HEK293 (cell line): ENCODE measurements around the gene TIMP2.
A peak's percentile ranks its signal among the peaks of the same experiment; 100 is the strongest.

Source experiments
- EGR2 ChIP-seq: fragments of 450-650 bp; formaldehyde crosslinking; IDR thresholded peaks from 2 replicates; pipeline ENCODE4 v1.5.1; 2016; ENCODE audit warnings: low read depth, missing biosample characterization, missing genetic modification characterization
- KLF10 ChIP-seq: fragments of 450-650 bp; IDR thresholded peaks from 2 replicates; pipeline ENCODE4 v1.5.1; 2018; ENCODE audit warnings: missing biosample characterization, mild to moderate bottlenecking, missing genetic modification characterization
- MZF1 ChIP-seq: fragments of 450-650 bp; formaldehyde crosslinking; IDR thresholded peaks from 2 replicates; pipeline ENCODE4 v1.5.1; 2017; ENCODE audit warnings: missing biosample characterization, missing genetic modification characterization, borderline replicate concordance
- ZEB2 ChIP-seq: fragments of 450-650 bp; formaldehyde crosslinking; IDR thresholded peaks from 2 replicates; pipeline ENCODE4 v1.5.1; 2016; ENCODE audit warnings: missing biosample characterization, missing genetic modification characterization
- ZFP69B ChIP-seq: fragments of 450-650 bp; formaldehyde crosslinking; IDR thresholded peaks from 2 replicates; pipeline ENCODE4 v1.5.1; 2016; ENCODE audit warnings: missing biosample characterization, missing genetic modification characterization
- ZIC2 ChIP-seq: fragments of 450-650 bp; formaldehyde crosslinking; IDR thresholded peaks from 2 replicates; pipeline ENCODE4 v1.5.1; 2016; ENCODE audit warnings: missing biosample characterization, missing genetic modification characterization
- ZNF10 ChIP-seq: fragments of 450-650 bp; formaldehyde crosslinking; IDR thresholded peaks from 2 replicates; pipeline ENCODE4 v1.5.1; 2017; ENCODE audit warnings: missing biosample characterization, missing genetic modification characterization
- ZNF133 ChIP-seq: fragments of 450-650 bp; formaldehyde crosslinking; IDR thresholded peaks from 2 replicates; pipeline ENCODE4 v1.5.1; 2016; ENCODE audit warnings: missing biosample characterization, missing genetic modification characterization
- ZNF140 ChIP-seq: fragments of 450-650 bp; formaldehyde crosslinking; IDR thresholded peaks from 2 replicates; pipeline ENCODE4 v1.5.1; 2016; ENCODE audit warnings: missing biosample characterization, missing genetic modification characterization
- ZNF146 ChIP-seq: fragments of 450-650 bp; formaldehyde crosslinking; IDR thresholded peaks from 2 replicates; pipeline ENCODE4 v1.5.1; 2016; ENCODE audit warnings: missing biosample characterization, missing genetic modification characterization
- ZNF174 ChIP-seq: fragments of 450-650 bp; formaldehyde crosslinking; IDR thresholded peaks from 2 replicates; pipeline ENCODE4 v1.5.0; 2017; ENCODE audit warnings: missing biosample characterization, mild to moderate bottlenecking, missing genetic modification characterization
- ZNF202 ChIP-seq: fragments of 450-650 bp; formaldehyde crosslinking; IDR thresholded peaks from 2 replicates; pipeline ENCODE4 v1.5.1; 2016; ENCODE audit warnings: missing biosample characterization, missing genetic modification characterization, borderline replicate concordance
- ZNF302 ChIP-seq: fragments of 450-650 bp; formaldehyde crosslinking; IDR thresholded peaks from 2 replicates; pipeline ENCODE4 v1.5.1; 2016; ENCODE audit warnings: missing biosample characterization, missing genetic modification characterization, low read depth
- ZNF311 ChIP-seq: fragments of 450-650 bp; formaldehyde crosslinking; IDR thresholded peaks from 2 replicates; pipeline ENCODE4 v1.5.1; 2017; ENCODE audit warnings: missing biosample characterization, missing genetic modification characterization, borderline replicate concordance
- ZNF354C ChIP-seq: fragments of 450-650 bp; formaldehyde crosslinking; IDR thresholded peaks from 2 replicates; pipeline ENCODE4 v1.5.1; 2016; ENCODE audit warnings: missing biosample characterization, missing genetic modification characterization, low read depth, borderline replicate concordance
- ZNF366 ChIP-seq: fragments of 450-650 bp; formaldehyde crosslinking; conservative IDR thresholded peaks from 2 replicates; pipeline ENCODE4 v1.5.1; 2016; ENCODE audit warnings: missing biosample characterization, missing genetic modification characterization
- ZNF394 ChIP-seq: fragments of 450-650 bp; formaldehyde crosslinking; IDR thresholded peaks from 2 replicates; pipeline ENCODE4 v1.5.1; 2016; ENCODE audit warnings: missing biosample characterization, missing genetic modification characterization, mild to moderate bottlenecking, moderate library complexity, borderline replicate concordance
- ZNF473 ChIP-seq: fragments of 450-650 bp; formaldehyde crosslinking; IDR thresholded peaks from 2 replicates; pipeline ENCODE4 v1.5.1; 2017; ENCODE audit warnings: missing biosample characterization, missing genetic modification characterization
- ZNF510 ChIP-seq: fragments of 450-650 bp; formaldehyde crosslinking; IDR thresholded peaks from 2 replicates; pipeline ENCODE4 v1.5.1; 2018; ENCODE audit warnings: mild to moderate bottlenecking, missing genetic modification characterization, missing biosample characterization; ENCODE audit not compliant: insufficient replicate concordance
- ZNF521 ChIP-seq: fragments of 450-650 bp; formaldehyde crosslinking; IDR thresholded peaks from 2 replicates; pipeline ENCODE4 v1.5.1; 2017; ENCODE audit warnings: missing biosample characterization, mild to moderate bottlenecking, missing genetic modification characterization
- ZNF544 ChIP-seq: fragments of 450-650 bp; formaldehyde crosslinking; IDR thresholded peaks from 2 replicates; pipeline ENCODE4 v1.5.0; 2017; ENCODE audit warnings: missing biosample characterization, missing genetic modification characterization
- ZNF548 ChIP-seq: fragments of 450-650 bp; formaldehyde crosslinking; IDR thresholded peaks from 2 replicates; pipeline ENCODE4 v1.5.1; 2016; ENCODE audit warnings: missing biosample characterization, missing genetic modification characterization
- ZNF600 ChIP-seq: fragments of 450-650 bp; formaldehyde crosslinking; IDR thresholded peaks from 2 replicates; pipeline ENCODE4 v1.5.1; 2016; ENCODE audit warnings: missing biosample characterization, missing genetic modification characterization
- ZNF610 ChIP-seq: fragments of 450-650 bp; formaldehyde crosslinking; IDR thresholded peaks from 2 replicates; pipeline ENCODE4 v1.5.1; 2016; ENCODE audit warnings: missing biosample characterization, missing genetic modification characterization, borderline replicate concordance
- ZNF658 ChIP-seq: fragments of 450-650 bp; formaldehyde crosslinking; IDR thresholded peaks from 2 replicates; pipeline ENCODE4; 2016; ENCODE audit warnings: missing biosample characterization, missing genetic modification characterization
- ZNF707 ChIP-seq: fragments of 450-650 bp; formaldehyde crosslinking; IDR thresholded peaks from 2 replicates; pipeline ENCODE4 v1.5.1; 2016; ENCODE audit warnings: missing biosample characterization, missing genetic modification characterization
- ZNF791 ChIP-seq: fragments of 450-650 bp; formaldehyde crosslinking; IDR thresholded peaks from 2 replicates; pipeline ENCODE4 v1.5.1; 2016; ENCODE audit warnings: missing biosample characterization, missing genetic modification characterization
- ZNF837 ChIP-seq: fragments of 450-650 bp; formaldehyde crosslinking; IDR thresholded peaks from 2 replicates; pipeline ENCODE4 v1.5.1; 2016; ENCODE audit warnings: missing biosample characterization, missing genetic modification characterization
- ZSCAN30 ChIP-seq: fragments of 450-650 bp; IDR thresholded peaks from 2 replicates; pipeline ENCODE4 v1.5.1; 2018; ENCODE audit warnings: missing biosample characterization, mild to moderate bottlenecking, missing genetic modification characterization, moderate library complexity
- TF ChIP-seq, protein P1 (sequence below): fragments of 450-650 bp; formaldehyde crosslinking; IDR thresholded peaks from 2 replicates; pipeline ENCODE4 v1.5.1; 2016; ENCODE audit warnings: missing biosample characterization, missing genetic modification characterization
- TF ChIP-seq, protein P2 (sequence below): fragments of 450-650 bp; formaldehyde crosslinking; IDR thresholded peaks from 2 replicates; pipeline ENCODE4 v1.5.1; 2017; ENCODE audit warnings: missing biosample characterization, missing genetic modification characterization
- TF ChIP-seq, protein P3 (sequence below): fragments of 450-650 bp; formaldehyde crosslinking; IDR thresholded peaks from 2 replicates; pipeline ENCODE4; 2016; ENCODE audit warnings: missing biosample characterization, missing genetic modification characterization
- TF ChIP-seq, protein P4 (sequence below): fragments of 450-650 bp; formaldehyde crosslinking; IDR thresholded peaks from 2 replicates; pipeline ENCODE4 v1.5.1; 2016; ENCODE audit warnings: missing biosample characterization, missing genetic modification characterization
- TF ChIP-seq, protein P5 (sequence below): fragments of 450-650 bp; formaldehyde crosslinking; IDR thresholded peaks from 2 replicates; pipeline ENCODE4 v1.5.1; 2016; ENCODE audit warnings: missing biosample characterization, missing genetic modification characterization
- TF ChIP-seq, protein P6 (sequence below): fragments of 450-650 bp; formaldehyde crosslinking; IDR thresholded peaks from 2 replicates; pipeline ENCODE4 v1.5.1; 2016; ENCODE audit warnings: missing biosample characterization, missing genetic modification characterization

TIMP2 gene

DNA sequence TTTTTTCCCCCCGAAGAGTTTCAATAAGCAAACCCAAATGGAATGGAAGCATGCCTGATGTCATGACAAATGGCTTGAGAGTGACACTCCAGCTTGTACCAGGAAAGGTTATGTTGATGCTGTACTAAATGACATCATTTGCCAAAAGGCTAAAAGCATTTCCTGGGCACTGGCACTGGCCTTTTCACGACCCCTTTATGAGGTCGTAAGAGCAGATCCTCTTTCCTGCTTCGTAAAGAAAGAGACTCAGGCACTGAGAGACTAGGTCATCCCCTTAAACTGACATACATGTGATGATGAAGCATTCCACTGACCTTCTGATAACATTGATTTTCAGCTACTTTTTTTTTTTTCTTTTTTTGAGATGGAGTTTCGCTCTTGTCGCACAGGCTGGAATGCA, 52.7 kb downstream of the TIMP2 start (continued):
- no peak for TF ChIP-seq ZNF837
- no peak for TF ChIP-seq ZFP69B
- TF ChIP-seq ZNF510 = no peak
- no peak for TF ChIP-seq ZNF10 (tag by site-specific recombination)
- TF ChIP-seq ZSCAN30 (tag by site-specific recombination) = no peak
- TF ChIP-seq, protein P1, sequence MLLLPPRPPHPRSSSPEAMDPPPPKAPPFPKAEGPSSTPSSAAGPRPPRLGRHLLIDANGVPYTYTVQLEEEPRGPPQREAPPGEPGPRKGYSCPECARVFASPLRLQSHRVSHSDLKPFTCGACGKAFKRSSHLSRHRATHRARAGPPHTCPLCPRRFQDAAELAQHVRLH (tag by site-specific recombination) = no peak
- no peak for TF ChIP-seq ZNF658 (tag by site-specific recombination)
- TF ChIP-seq ZIC2 (tag by site-specific recombination) = no peak
- TF ChIP-seq, protein P2, sequence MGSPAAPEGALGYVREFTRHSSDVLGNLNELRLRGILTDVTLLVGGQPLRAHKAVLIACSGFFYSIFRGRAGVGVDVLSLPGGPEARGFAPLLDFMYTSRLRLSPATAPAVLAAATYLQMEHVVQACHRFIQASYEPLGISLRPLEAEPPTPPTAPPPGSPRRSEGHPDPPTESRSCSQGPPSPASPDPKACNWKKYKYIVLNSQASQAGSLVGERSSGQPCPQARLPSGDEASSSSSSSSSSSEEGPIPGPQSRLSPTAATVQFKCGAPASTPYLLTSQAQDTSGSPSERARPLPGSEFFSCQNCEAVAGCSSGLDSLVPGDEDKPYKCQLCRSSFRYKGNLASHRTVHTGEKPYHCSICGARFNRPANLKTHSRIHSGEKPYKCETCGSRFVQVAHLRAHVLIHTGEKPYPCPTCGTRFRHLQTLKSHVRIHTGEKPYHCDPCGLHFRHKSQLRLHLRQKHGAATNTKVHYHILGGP (tag by site-specific recombination) = no peak
- TF ChIP-seq ZNF202 (tag by site-specific recombination) = no peak
- TF ChIP-seq ZNF707 (tag by site-specific recombination) = no peak
- TF ChIP-seq, protein P3, sequence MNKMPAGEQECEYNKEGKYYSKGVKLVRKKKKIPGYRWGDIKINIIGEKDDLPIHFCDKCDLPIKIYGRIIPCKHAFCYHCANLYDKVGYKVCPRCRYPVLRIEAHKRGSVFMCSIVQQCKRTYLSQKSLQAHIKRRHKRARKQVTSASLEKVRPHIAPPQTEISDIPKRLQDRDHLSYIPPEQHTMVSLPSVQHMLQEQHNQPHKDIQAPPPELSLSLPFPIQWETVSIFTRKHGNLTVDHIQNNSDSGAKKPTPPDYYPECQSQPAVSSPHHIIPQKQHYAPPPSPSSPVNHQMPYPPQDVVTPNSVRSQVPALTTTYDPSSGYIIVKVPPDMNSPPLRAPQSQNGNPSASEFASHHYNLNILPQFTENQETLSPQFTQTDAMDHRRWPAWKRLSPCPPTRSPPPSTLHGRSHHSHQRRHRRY (tag by site-specific recombination) = no peak
- peak; percentile 47; the same call in 1 of the 2 replicates for TF ChIP-seq ZEB2
- TF ChIP-seq ZNF174 (tag by site-specific recombination) = no peak
- TF ChIP-seq, protein P4, sequence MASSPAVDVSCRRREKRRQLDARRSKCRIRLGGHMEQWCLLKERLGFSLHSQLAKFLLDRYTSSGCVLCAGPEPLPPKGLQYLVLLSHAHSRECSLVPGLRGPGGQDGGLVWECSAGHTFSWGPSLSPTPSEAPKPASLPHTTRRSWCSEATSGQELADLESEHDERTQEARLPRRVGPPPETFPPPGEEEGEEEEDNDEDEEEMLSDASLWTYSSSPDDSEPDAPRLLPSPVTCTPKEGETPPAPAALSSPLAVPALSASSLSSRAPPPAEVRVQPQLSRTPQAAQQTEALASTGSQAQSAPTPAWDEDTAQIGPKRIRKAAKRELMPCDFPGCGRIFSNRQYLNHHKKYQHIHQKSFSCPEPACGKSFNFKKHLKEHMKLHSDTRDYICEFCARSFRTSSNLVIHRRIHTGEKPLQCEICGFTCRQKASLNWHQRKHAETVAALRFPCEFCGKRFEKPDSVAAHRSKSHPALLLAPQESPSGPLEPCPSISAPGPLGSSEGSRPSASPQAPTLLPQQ (tag by site-specific recombination) = no peak
- TF ChIP-seq EGR2 (tag by site-specific recombination) = no peak
- no peak for TF ChIP-seq ZNF311 (tag by site-specific recombination)
- TF ChIP-seq, protein P5, sequence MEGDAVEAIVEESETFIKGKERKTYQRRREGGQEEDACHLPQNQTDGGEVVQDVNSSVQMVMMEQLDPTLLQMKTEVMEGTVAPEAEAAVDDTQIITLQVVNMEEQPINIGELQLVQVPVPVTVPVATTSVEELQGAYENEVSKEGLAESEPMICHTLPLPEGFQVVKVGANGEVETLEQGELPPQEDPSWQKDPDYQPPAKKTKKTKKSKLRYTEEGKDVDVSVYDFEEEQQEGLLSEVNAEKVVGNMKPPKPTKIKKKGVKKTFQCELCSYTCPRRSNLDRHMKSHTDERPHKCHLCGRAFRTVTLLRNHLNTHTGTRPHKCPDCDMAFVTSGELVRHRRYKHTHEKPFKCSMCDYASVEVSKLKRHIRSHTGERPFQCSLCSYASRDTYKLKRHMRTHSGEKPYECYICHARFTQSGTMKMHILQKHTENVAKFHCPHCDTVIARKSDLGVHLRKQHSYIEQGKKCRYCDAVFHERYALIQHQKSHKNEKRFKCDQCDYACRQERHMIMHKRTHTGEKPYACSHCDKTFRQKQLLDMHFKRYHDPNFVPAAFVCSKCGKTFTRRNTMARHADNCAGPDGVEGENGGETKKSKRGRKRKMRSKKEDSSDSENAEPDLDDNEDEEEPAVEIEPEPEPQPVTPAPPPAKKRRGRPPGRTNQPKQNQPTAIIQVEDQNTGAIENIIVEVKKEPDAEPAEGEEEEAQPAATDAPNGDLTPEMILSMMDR (tag by site-specific recombination) = no peak
- peak; percentile 37; the same call in 1 of the 2 replicates for TF ChIP-seq ZNF600 (tag by site-specific recombination)
- TF ChIP-seq ZNF140 (tag by site-specific recombination) = no peak
- TF ChIP-seq KLF10 (tag by site-specific recombination) = no peak
- TF ChIP-seq ZNF354C (tag by site-specific recombination) = no peak
- TF ChIP-seq MZF1 (tag by site-specific recombination) = no peak
- TF ChIP-seq, protein P6, sequence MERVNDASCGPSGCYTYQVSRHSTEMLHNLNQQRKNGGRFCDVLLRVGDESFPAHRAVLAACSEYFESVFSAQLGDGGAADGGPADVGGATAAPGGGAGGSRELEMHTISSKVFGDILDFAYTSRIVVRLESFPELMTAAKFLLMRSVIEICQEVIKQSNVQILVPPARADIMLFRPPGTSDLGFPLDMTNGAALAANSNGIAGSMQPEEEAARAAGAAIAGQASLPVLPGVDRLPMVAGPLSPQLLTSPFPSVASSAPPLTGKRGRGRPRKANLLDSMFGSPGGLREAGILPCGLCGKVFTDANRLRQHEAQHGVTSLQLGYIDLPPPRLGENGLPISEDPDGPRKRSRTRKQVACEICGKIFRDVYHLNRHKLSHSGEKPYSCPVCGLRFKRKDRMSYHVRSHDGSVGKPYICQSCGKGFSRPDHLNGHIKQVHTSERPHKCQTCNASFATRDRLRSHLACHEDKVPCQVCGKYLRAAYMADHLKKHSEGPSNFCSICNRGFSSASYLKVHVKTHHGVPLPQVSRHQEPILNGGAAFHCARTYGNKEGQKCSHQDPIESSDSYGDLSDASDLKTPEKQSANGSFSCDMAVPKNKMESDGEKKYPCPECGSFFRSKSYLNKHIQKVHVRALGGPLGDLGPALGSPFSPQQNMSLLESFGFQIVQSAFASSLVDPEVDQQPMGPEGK (tag by site-specific recombination) = no peak
- TF ChIP-seq ZNF548 (tag by site-specific recombination) = no peak
- TF ChIP-seq ZNF521 (tag by site-specific recombination) = no peak
- TF ChIP-seq ZNF146 = no peak
- no peak for TF ChIP-seq ZNF473 (tag by site-specific recombination)
- no peak for TF ChIP-seq ZNF610 (tag by site-specific recombination)
- TF ChIP-seq ZNF544 = no peak
- TF ChIP-seq ZNF133 (tag by site-specific recombination) = no peak
- TF ChIP-seq ZNF366 (tag by site-specific recombination) = peak; percentile 53
- no peak for TF ChIP-seq ZNF302 (tag by site-specific recombination)
- TF ChIP-seq ZNF394 (tag by site-specific recombination) = no peak
- TF ChIP-seq ZNF791 = no peak
